Uterus (tissue), 2 donors: ENCODE measurements around the gene HPCAL4.

Experiments
- POLR2A ChIP-seq, 2 donors: fragments of 450-650 bp; IDR thresholded peaks; one replicate each; pipeline ENCODE4 v1.6.1; 2016; ENCODE audit warnings: antibody characterized with exemption in 2 of 2, mild to moderate bottlenecking in 1 of 2, moderate library complexity in 1 of 2
- TF ChIP-seq, protein P1 (sequence below), 4 experiments: fragments of 200-600 bp in 2 of 4; fragments of 450-650 bp in 2 of 4; sonication (generic) in 2 of 4; IDR thresholded peaks; one replicate each; pipeline ENCODE4 v1.5.1; 2016 to 2019; ENCODE audit warnings: antibody characterized with exemption in 4 of 4, mild to moderate bottlenecking in 2 of 4, moderate library complexity in 1 of 4

DNA sequence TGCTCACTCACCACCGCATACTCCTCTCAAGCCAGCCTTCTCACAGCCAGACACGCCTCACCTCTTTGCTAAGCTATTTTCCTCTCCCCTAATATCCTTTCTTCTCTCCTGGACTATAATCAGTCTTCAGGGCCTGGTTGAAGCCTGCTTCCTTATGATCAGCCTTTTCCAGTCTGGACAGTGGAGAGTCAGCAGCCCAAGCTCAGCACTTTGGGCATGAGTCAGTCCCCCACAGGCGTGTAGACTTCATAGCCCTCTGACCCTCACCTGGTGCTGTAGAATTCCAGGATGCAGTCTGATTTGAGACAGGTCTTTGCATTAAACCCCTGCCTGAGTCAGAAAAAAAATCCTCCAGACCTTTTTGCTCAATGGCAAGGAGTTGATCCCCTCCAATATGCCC lies 2.5 kb downstream of the HPCAL4 start:
- TF ChIP-seq, protein P1, sequence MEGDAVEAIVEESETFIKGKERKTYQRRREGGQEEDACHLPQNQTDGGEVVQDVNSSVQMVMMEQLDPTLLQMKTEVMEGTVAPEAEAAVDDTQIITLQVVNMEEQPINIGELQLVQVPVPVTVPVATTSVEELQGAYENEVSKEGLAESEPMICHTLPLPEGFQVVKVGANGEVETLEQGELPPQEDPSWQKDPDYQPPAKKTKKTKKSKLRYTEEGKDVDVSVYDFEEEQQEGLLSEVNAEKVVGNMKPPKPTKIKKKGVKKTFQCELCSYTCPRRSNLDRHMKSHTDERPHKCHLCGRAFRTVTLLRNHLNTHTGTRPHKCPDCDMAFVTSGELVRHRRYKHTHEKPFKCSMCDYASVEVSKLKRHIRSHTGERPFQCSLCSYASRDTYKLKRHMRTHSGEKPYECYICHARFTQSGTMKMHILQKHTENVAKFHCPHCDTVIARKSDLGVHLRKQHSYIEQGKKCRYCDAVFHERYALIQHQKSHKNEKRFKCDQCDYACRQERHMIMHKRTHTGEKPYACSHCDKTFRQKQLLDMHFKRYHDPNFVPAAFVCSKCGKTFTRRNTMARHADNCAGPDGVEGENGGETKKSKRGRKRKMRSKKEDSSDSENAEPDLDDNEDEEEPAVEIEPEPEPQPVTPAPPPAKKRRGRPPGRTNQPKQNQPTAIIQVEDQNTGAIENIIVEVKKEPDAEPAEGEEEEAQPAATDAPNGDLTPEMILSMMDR (IDR thresholded peaks at IDR 0.05): no peak
- no peak for TF ChIP-seq POLR2A (IDR thresholded peaks at IDR 0.05)
